GM12878 (cell line): ENCODE measurements around the gene TFPI2. TPM values are rescaled to one million over a fixed set of nuclear protein-coding genes. Genes with fewer than 3 reads are reported as not detected.

Source experiments
- ATAC-seq: fragments of 200-7000 bp; cut with Tn5 transposase; 3 replicates; pipeline ENCODE4 v1.9.1; 2020; ENCODE audit warnings: mild to moderate bottlenecking, moderate library complexity
- BruUV-seq: library from RNA; stranded (reverse); fragments of 400-500 nt; replicated peaks from 2 replicates; lab custom pipeline; 2021; lab: Mats Ljungman, UMichigan
- CTCF ChIA-PET: fragments of 300-600 bp; sonication (Branson Sonifier 250); formaldehyde crosslinking; extraction: SDS; loops from one replicate; lab custom pipeline; 2021; ENCODE audit warnings: inconsistent platforms; lab: Yijun Ruan, JAX
- POLR2A ChIA-PET: fragments of 350-600 bp; formaldehyde crosslinking; extraction: SDS; loops from one replicate; lab custom pipeline; 2021; ENCODE audit warnings: inconsistent platforms; lab: Charles Lee
- RAD21 ChIA-PET: fragments of 300-600 bp; sonication (Branson Sonifier 250); formaldehyde crosslinking; loops from one replicate; lab custom pipeline; 2023; ENCODE audit warnings: antibody characterized with exemption; ENCODE audit not compliant: unreplicated experiment; lab: Charles Lee
- SMC1A ChIA-PET: fragments of 300-600 bp; sonication (Branson Sonifier 250); formaldehyde crosslinking; loops from one replicate; lab custom pipeline; 2023; ENCODE audit not compliant: unreplicated experiment, uncharacterized antibody; lab: Charles Lee
- DNase-seq: peaks from one replicate; pipeline ENCODE4 v3.0.0-alpha.2; 2011; ENCODE audit warnings: low read depth, low spot score
- FAIRE-seq: peaks from 3 replicates; lab custom pipeline; 2011; peaks lifted over from hg19 to GRCh38; lab: Jason Lieb, UNC
- H2AFZ ChIP-seq: 2 replicates; pipeline ENCODE4 v1.6.0; 2011; ENCODE audit warnings: low read depth, low read length, control low read depth; ENCODE audit not compliant: control insufficient read depth
- H3K27ac ChIP-seq: 2 replicates; pipeline ENCODE4 v1.5.1; 2011; ENCODE audit warnings: control low read depth; ENCODE audit not compliant: control insufficient read depth, insufficient read depth
- H3K27me3 ChIP-seq, 2 experiments: replicated peaks in 1 of 2; 2 replicates each; pipeline versions ENCODE4 v1.6.0 to v1.6.1; 2011; ENCODE audit warnings: low read length in 1 of 2; ENCODE audit not compliant: control insufficient read depth in 2 of 2, insufficient read depth in 2 of 2
- H3K36me3 ChIP-seq, 2 experiments: 2 replicates each; pipeline ENCODE4 v1.5.1; 2011; ENCODE audit warnings: low read length in 1 of 2; ENCODE audit not compliant: control insufficient read depth in 2 of 2, insufficient read depth in 2 of 2
- H3K4me1 ChIP-seq: 2 replicates; pipeline ENCODE4 v1.6.1; 2011; ENCODE audit warnings: mild to moderate bottlenecking, low read length, moderate library complexity, mixed read lengths; ENCODE audit not compliant: control insufficient read depth, insufficient read depth
- H3K4me2 ChIP-seq: 2 replicates; pipeline ENCODE4 v1.6.0; 2011; ENCODE audit warnings: control low read depth; ENCODE audit not compliant: control insufficient read depth, insufficient read depth
- H3K4me3 ChIP-seq: fragments of 200-600 bp; sonication (generic); 2 replicates; pipeline ENCODE4 v1.5.1; 2016
- H3K79me2 ChIP-seq: 2 replicates; pipeline ENCODE4 v1.6.0; 2011; ENCODE audit warnings: low read length; ENCODE audit not compliant: control insufficient read depth, insufficient read depth
- H3K9ac ChIP-seq: 2 replicates; pipeline ENCODE4 v1.8.0; 2011; ENCODE audit warnings: low read length, control low read depth, mixed read lengths; ENCODE audit not compliant: control insufficient read depth, insufficient read depth
- H3K9me3 ChIP-seq: replicated peaks from 3 replicates; pipeline ENCODE4 v1.5.1; 2011; ENCODE audit warnings: mild to moderate bottlenecking, low read length; ENCODE audit not compliant: control insufficient read depth, insufficient read depth
- H4K20me1 ChIP-seq: 2 replicates; pipeline ENCODE4 v1.6.0; 2011; ENCODE audit not compliant: control insufficient read depth, insufficient read depth
- BCL3 ChIP-seq: IDR thresholded peaks from 2 replicates; pipeline ENCODE4 v1.6.1; 2011; ENCODE audit warnings: borderline replicate concordance, low read depth, mild to moderate bottlenecking, moderate library complexity, low read length; ENCODE audit not compliant: insufficient read depth, poor library complexity, severe bottlenecking
- ETV6 ChIP-seq, 2 experiments: fragments of 450-650 bp in 1 of 2; IDR thresholded peaks in 1 of 2; conservative IDR thresholded peaks in 1 of 2; 2 replicates each; pipeline ENCODE4 v1.6.1; 2014; ENCODE audit warnings: antibody characterized with exemption in 1 of 2, borderline replicate concordance in 1 of 2, low read depth in 1 of 2, mild to moderate bottlenecking in 1 of 2, moderate library complexity in 1 of 2
- FOS ChIP-seq: IDR thresholded peaks from 3 replicates; pipeline ENCODE4 v1.6.1; 2011; ENCODE audit warnings: borderline replicate concordance; ENCODE audit not compliant: insufficient read length; ENCODE audit errors: extremely low read depth
- FOXM1 ChIP-seq: IDR thresholded peaks from 2 replicates; pipeline ENCODE4 v1.6.1; 2012; ENCODE audit warnings: low read depth, mild to moderate bottlenecking, inconsistent platforms, low read length, moderate library complexity
- JUNB ChIP-seq: IDR thresholded peaks from 2 replicates; pipeline ENCODE4 v1.6.1; 2016; ENCODE audit warnings: antibody characterized with exemption, mild to moderate bottlenecking
- NFIC ChIP-seq: IDR thresholded peaks from 2 replicates; pipeline ENCODE4 v1.6.1; 2012; ENCODE audit warnings: low read depth, mild to moderate bottlenecking, inconsistent platforms, low read length, moderate library complexity
- POLR2AphosphoS5 ChIP-seq: IDR thresholded peaks from 2 replicates; pipeline ENCODE4 v1.6.1; 2011; ENCODE audit warnings: mild to moderate bottlenecking, low read length, inconsistent platforms
- POU2F2 ChIP-seq: IDR thresholded peaks from 3 replicates; pipeline ENCODE4 v1.6.1; 2011; ENCODE audit warnings: low read depth, mild to moderate bottlenecking, low read length, borderline replicate concordance
- RELA ChIP-seq: fragments of 450-650 bp; IDR thresholded peaks from 2 replicates; pipeline ENCODE4 v1.8.0; 2014; ENCODE audit warnings: borderline replicate concordance; ENCODE audit not compliant: partially characterized antibody
- RUNX3 ChIP-seq: IDR thresholded peaks from 2 replicates; pipeline ENCODE4 v1.6.1; 2012; ENCODE audit warnings: low read length, inconsistent platforms
- STAT1 ChIP-seq: fragments of 450-650 bp; conservative IDR thresholded peaks from 2 replicates; pipeline ENCODE4 v1.6.1; 2014; ENCODE audit warnings: antibody characterized with exemption, mild to moderate bottlenecking
- STAT3 ChIP-seq: IDR thresholded peaks from 2 replicates; pipeline ENCODE4 v1.6.1; 2011; ENCODE audit warnings: low read depth, low read length, improper control_type of control experiment
- ZNF622 ChIP-seq: fragments of 450-650 bp; IDR thresholded peaks from 2 replicates; pipeline ENCODE4 v1.6.1; 2017; ENCODE audit warnings: mild to moderate bottlenecking, inconsistent platforms
- WGBS: methylation state at CpG from one replicate; pipeline ENCODE4 v1.1.6; 2016; ENCODE audit warnings: low lambda C conversion rate; ENCODE audit not compliant: insufficient replicate concordance, insufficient coverage; ENCODE audit errors: missing lambda C conversion rate; 5-methylcytosine and 5-hydroxymethylcytosine counted together
- in situ Hi-C: fragments of 300-500 bp; cut with MboI; formaldehyde crosslinking; loops from 9 replicates; pipeline ENCODE4 v1.14.3; 2018; ENCODE audit warnings: mixed read lengths
- intact Hi-C: fragments of 100-400 bp; cut with micrococcal nuclease; formaldehyde crosslinking; loops from one replicate; pipeline ENCODE4 v1.14.2; 2022; ENCODE audit not compliant: unreplicated experiment
- polyA plus RNA-seq, 11 experiments: library from polyadenylated mRNA; depleted of rRNA in 4 of 11; unstranded in 6 of 11; stranded (reverse) in 5 of 11; fragments of >200 nt; fragmentation: Nextera tagmentation in 4 of 11; fragmentation: Illumina TruSeq in 1 of 11; extraction: Ambion mirVana in 4 of 11; extraction: Trizol in 1 of 11; gene quantifications; 1 replicate in 1 of 11; 2 replicates in 10 of 11; pipeline versions ENCODE4 v1.2.1 to v1.2.3, GENCODE V29; 2011 to 2016; ENCODE audit warnings: inconsistent platforms in 2 of 11, missing spikeins in 2 of 11, low read depth in 1 of 11
- total RNA-seq, 4 experiments: library from RNA; depleted of rRNA in 3 of 4; stranded (reverse); fragments of >200 nt in 3 of 4; fragmentation: Illumina TruSeq in 1 of 4; extraction: Trizol in 1 of 4; gene quantifications; 2 replicates each; pipeline versions ENCODE4 v1.2.1 to v1.2.3, GENCODE V29; 2013 to 2021
- TF ChIP-seq, protein P1 (sequence below): fragments of 450-650 bp; IDR thresholded peaks from 2 replicates; pipeline ENCODE4 v1.6.1; 2016; ENCODE audit warnings: mild to moderate bottlenecking

Gene TFPI2
- total and polyA plus RNA-seq, 10 of the 15 experiments (the other 5 are each of a cell fraction or from before 2014, with no cell fraction given), result 0.07 to 1.1 (median 0.31) TPM; not detected in 5

DNA sequence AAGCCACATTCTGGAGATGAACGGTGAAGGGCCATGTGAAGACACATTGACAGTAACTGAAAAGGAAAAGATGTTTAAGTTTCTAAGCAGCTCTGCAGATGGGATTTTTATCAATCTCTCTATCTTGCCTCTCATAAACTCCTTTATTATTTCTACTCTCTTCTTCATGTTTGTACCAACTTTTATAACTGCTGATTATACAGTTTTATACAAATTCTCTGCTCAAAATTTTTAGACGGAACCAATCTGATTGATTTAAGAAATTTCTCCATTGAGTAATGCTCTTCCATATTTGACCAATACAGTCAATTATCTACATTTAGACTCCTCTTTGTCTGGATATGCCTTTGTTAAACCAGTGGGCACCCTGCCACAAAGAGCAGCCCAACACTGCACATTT lies 31.7 kb downstream of the TFPI2 start:
- no peak overlapping the region for H3K4me3 ChIP-seq
- no peak for TF ChIP-seq STAT3
- no peak for TF ChIP-seq RUNX3
- TF ChIP-seq FOS, result no peak
- no peak for TF ChIP-seq POLR2AphosphoS5
- no peak for TF ChIP-seq POU2F2
- no peak for TF ChIP-seq BCL3
- TF ChIP-seq JUNB, result no peak
- TF ChIP-seq STAT1, result no peak
- TF ChIP-seq, all 136 proteins: peak for 0
- SMC1A ChIA-PET, result interaction anchor here (1.0 kb wide), 1 partner anchor 38 kb away, joined by 3 read pairs; no protein-coding TSS in a partner anchor
- H4K20me1 ChIP-seq, result no peaks in the 10 kb centered on the region
- no peak overlapping the region for H3K9ac ChIP-seq
- H3K79me2 ChIP-seq, result no peaks in the 10 kb centered on the region
- no peaks in the 10 kb centered on the region for H3K27me3 ChIP-seq
- no peaks in the 10 kb centered on the region for H3K36me3 ChIP-seq
- CTCF ChIA-PET, result no interaction called here
- intact Hi-C loops (no loop called here), in situ Hi-C loops (no loop called here)
- BruUV-seq, result no TSS peak
- FAIRE-seq, result peak; percentile 13
- no peak for DNase-seq
- no peaks in the 10 kb centered on the region for H3K4me1 ChIP-seq
- ATAC-seq, result no peak
- 36% methylated on average over 2 of the region's 2 CpGs for WGBS
- H2AFZ ChIP-seq, result no peak overlapping the region
- POLR2A ChIA-PET, result no interaction called here
- H3K9me3 ChIP-seq, result no peaks in the 10 kb centered on the region
- no peak overlapping the region for H3K4me2 ChIP-seq
- RAD21 ChIA-PET, result no interaction called here
- no peak overlapping the region for H3K27ac ChIP-seq

- peak; percentile 60 for ATAC-seq
- no TSS peak for BruUV-seq
- no peaks in the 10 kb centered on the region for H3K79me2 ChIP-seq
- ChIA-PET RAD21 (no interaction called here), POLR2A (no interaction called here), CTCF (interaction anchor here (0.7 kb wide), 1 partner anchor 59 kb away, joined by 3 read pairs; no protein-coding TSS in a partner anchor), SMC1A (no interaction called here)
- H3K27ac ChIP-seq, result no peak overlapping the region
- H3K4me1 ChIP-seq, result no peaks in the 10 kb centered on the region
- TF ChIP-seq, protein P1, sequence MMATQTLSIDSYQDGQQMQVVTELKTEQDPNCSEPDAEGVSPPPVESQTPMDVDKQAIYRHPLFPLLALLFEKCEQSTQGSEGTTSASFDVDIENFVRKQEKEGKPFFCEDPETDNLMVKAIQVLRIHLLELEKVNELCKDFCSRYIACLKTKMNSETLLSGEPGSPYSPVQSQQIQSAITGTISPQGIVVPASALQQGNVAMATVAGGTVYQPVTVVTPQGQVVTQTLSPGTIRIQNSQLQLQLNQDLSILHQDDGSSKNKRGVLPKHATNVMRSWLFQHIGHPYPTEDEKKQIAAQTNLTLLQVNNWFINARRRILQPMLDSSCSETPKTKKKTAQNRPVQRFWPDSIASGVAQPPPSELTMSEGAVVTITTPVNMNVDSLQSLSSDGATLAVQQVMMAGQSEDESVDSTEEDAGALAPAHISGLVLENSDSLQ, result 0 out of 2 replicates have a peak, but pooled peaks have one; percentile 42
- TF ChIP-seq FOXM1 (0 out of 2 replicates have a peak, but pooled peaks have one; percentile 18), ZNF622 (no peak), RUNX3 (peak; percentile 43; the same call in 1 of the 2 replicates), NFIC (peak; percentile 59; the same call in 1 of the 2 replicates), RELA (no peak), ETV6 (conservative IDR thresholded peaks at IDR 0.05 in 1 of 2, IDR thresholded peaks at IDR 0.05 in 1 of 2; ENCODE audit: borderline replicate concordance in 1 of 2, low read depth in 1 of 2) (peak in 1 of 2 experiments; percentile 81; a peak in 1 of 4 replicates), JUNB (peak; percentile 78)
- intact Hi-C loops, result no loop called here
- H3K4me3 ChIP-seq, result no peak overlapping the region
- in situ Hi-C loops, result no loop called here
- no peak overlapping the region for H2AFZ ChIP-seq
- H3K9me3 ChIP-seq, result no peaks in the 10 kb centered on the region
- H3K36me3 ChIP-seq, result no peaks in the 10 kb centered on the region
- H4K20me1 ChIP-seq, result no peaks in the 10 kb centered on the region
- no peak overlapping the region for H3K9ac ChIP-seq
- H3K4me2 ChIP-seq, result no peak overlapping the region
- H3K27me3 ChIP-seq, result no peaks in the 10 kb centered on the region
- FAIRE-seq, result no peak
- DNase-seq, result no peak
Measured at GRCh38 chr7:93856323-93856722, 34.2 kb downstream of the TFPI2 start.
